Lung (tissue), 12 donors: ENCODE data around the gene ASB1. TPM values are rescaled to one million over a fixed set of nuclear protein-coding genes. Genes with fewer than 3 reads are reported as not detected.

Experiments used
- ATAC-seq: fragments of 200-7000 bp; cut with Tn5 transposase; one replicate; pipeline ENCODE4 v1.9.1; 2020; ENCODE audit warnings: moderate number of reproducible peaks; ENCODE audit not compliant: insufficient read depth, low FRiP score
- DNase-seq, 3 donors: peaks; one replicate each; pipeline ENCODE4 v3.0.0-alpha.2; 2013 to 2017
- H3K27ac ChIP-seq, 2 donors: one replicate each; pipeline ENCODE4 v1.5.1; 2013; ENCODE audit warnings: mild to moderate bottlenecking in 2 of 2, moderate library complexity in 2 of 2, control low read depth in 1 of 2, inconsistent platforms in 1 of 2, low read depth in 1 of 2, low read length in 1 of 2
- H3K27me3 ChIP-seq, 3 donors: one replicate each; pipeline ENCODE4 v1.5.1; 2013; ENCODE audit warnings: low read length in 2 of 3; ENCODE audit not compliant: control insufficient read depth in 3 of 3, insufficient read depth in 3 of 3
- H3K36me3 ChIP-seq, 4 donors: one replicate each; pipeline ENCODE4 v1.5.1; 2013; ENCODE audit warnings: low read length in 4 of 4, mild to moderate bottlenecking in 1 of 4, moderate library complexity in 1 of 4; ENCODE audit not compliant: control insufficient read depth in 4 of 4, insufficient read depth in 4 of 4
- H3K4me1 ChIP-seq, 5 donors: one replicate each; pipeline ENCODE4 v1.5.1; 2013; ENCODE audit warnings: low read length in 5 of 5, mild to moderate bottlenecking in 2 of 5, moderate library complexity in 1 of 5; ENCODE audit not compliant: control insufficient read depth in 5 of 5, insufficient read depth in 5 of 5
- H3K4me3 ChIP-seq: one replicate; pipeline ENCODE4 v1.5.1; 2013; ENCODE audit warnings: mild to moderate bottlenecking, control low read depth, moderate library complexity
- H3K9ac ChIP-seq, 2 donors: one replicate each; pipeline ENCODE4 v1.5.1; 2013; ENCODE audit warnings: low read length in 2 of 2, control low read depth in 1 of 2; ENCODE audit not compliant: insufficient read depth in 1 of 2
- H3K9me3 ChIP-seq, 4 donors: one replicate each; pipeline ENCODE4 v1.5.1; 2013; ENCODE audit warnings: low read length in 3 of 4, mild to moderate bottlenecking in 1 of 4, moderate library complexity in 1 of 4; ENCODE audit not compliant: control insufficient read depth in 4 of 4, insufficient read depth in 3 of 4
- WGBS, 2 donors: extraction: QIAGEN DNeasy Blood & Tissue Kit; methylation state at CpG; one replicate each; pipeline ENCODE4 v1.1.7; 2013; 5-methylcytosine and 5-hydroxymethylcytosine counted together
- polyA plus RNA-seq, 2 donors: library from polyadenylated mRNA; stranded (reverse); fragments of 200-250 nt; gene quantifications; one replicate each; pipeline ENCODE4 v1.2.1, GENCODE V29; 2013
- total RNA-seq, 2 donors: library from RNA; depleted of rRNA in 1 of 2; stranded (reverse); fragments of >200 nt in 1 of 2; gene quantifications; one replicate each; pipeline ENCODE4 v1.2.1, GENCODE V29; 2014 to 2021
- TF ChIP-seq, protein P1 (sequence below): IDR thresholded peaks from 2 replicates; pipeline ENCODE4 v1.5.1; 2012; ENCODE audit warnings: mild to moderate bottlenecking; ENCODE audit errors: control extremely low read depth, extremely low read depth
- donor health status: control.
- donor health status: control.
- donor health status: Bipolar disorder and iron deficiency.
- donor health status: healthy.
- donor health status: DM: yes; HTN: yes; CAD: no.

Gene ASB1
- total and polyA plus RNA-seq, 4 donors = 17.7 to 34.9 (median 20.6) TPM

DNA sequence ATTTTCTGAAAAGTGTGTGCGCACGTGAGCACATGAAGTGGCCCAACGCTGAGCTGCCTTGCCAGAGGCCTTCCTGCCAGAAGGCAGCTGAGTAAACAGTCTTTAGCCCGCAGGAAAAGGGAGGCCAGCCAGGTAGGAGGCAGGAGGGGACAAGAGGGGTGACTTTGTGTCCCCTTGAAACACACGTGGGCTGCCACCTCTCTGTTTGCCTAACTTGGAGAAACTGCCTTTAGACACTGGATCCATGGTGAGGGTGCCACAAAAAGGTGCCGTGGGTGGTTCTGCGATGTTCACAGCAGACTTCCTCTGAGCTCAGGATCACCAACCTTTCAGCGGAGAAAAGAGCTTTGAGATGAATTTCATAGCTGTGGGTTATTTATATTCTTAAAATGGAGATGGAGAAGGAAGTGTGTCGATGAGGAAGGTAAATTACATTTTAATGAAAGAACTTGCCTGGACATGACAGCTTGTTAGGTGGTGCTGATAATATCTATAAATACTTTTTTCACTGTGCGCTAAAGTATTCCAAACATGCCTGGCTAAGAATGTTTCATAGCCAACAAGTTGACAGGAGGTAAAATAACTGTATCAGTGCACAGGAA, 36.6 kb upstream of the ASB1 start:
- DNase-seq = peak; percentile 57 to 83 (median 74)
- Histone ChIP-seq H3K36me3 (no peaks in the 10 kb centered on the region), H3K9me3 (no peaks in the 10 kb centered on the region), H3K27me3 (no peaks in the 10 kb centered on the region), H3K9ac (no peak overlapping the region), H3K4me3 (no peak overlapping the region), H3K4me1 (peaks cover 0 to 3% (median 0%) of the 10 kb centered on the region in 5 donors), H3K27ac (peak overlapping the region; percentile 50 to 79)
- WGBS, 2 donors = 32 to 42% methylated on average over 10 of the region's 10 CpGs
- TF ChIP-seq, protein P1, sequence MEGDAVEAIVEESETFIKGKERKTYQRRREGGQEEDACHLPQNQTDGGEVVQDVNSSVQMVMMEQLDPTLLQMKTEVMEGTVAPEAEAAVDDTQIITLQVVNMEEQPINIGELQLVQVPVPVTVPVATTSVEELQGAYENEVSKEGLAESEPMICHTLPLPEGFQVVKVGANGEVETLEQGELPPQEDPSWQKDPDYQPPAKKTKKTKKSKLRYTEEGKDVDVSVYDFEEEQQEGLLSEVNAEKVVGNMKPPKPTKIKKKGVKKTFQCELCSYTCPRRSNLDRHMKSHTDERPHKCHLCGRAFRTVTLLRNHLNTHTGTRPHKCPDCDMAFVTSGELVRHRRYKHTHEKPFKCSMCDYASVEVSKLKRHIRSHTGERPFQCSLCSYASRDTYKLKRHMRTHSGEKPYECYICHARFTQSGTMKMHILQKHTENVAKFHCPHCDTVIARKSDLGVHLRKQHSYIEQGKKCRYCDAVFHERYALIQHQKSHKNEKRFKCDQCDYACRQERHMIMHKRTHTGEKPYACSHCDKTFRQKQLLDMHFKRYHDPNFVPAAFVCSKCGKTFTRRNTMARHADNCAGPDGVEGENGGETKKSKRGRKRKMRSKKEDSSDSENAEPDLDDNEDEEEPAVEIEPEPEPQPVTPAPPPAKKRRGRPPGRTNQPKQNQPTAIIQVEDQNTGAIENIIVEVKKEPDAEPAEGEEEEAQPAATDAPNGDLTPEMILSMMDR = no peak
- ATAC-seq = peak; percentile 72

DNA sequence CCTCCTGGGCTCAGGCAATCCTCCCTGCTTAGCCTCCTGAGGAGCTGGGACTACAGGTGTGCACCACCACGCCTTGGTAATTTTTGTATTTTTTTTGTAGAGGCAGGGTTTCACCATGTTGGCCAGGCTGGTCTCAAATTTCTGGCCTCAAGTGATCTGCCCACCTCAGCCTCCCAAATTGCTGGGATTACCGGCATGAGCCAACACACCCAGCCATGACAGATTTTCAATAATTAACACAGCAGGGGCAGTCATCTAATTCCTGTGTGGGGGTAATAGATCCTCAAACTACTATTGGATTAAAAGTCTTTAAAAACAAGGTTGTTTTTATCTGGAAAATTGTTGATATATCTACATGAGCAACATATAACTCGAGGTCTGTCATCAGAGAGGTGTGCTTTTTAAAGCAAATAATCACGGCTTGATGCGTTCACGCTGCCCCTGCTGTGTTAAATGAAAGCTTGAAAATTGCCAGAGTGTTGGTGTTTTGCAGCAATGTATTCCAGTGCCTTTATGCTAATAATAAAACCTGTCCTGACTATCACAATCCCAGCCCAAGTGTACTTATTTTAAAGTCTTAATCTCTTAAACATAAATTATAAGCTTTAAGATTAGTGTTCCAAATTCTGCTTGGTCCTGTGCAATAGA, 35.6 kb upstream of the ASB1 start:
- ATAC-seq = no peak
- H3K9me3 ChIP-seq = no peaks in the 10 kb centered on the region
- peak overlapping the region in 1 of 2 donors; percentile 79 for H3K27ac ChIP-seq
- no peak for DNase-seq
- WGBS, 2 donors = 92 to 96% methylated on average over 6 of the region's 6 CpGs
- H3K27me3 ChIP-seq = no peaks in the 10 kb centered on the region
- no peak overlapping the region for H3K9ac ChIP-seq
- TF ChIP-seq, protein P1 = no peak
- H3K4me3 ChIP-seq = no peak overlapping the region
- no peaks in the 10 kb centered on the region for H3K36me3 ChIP-seq
- H3K4me1 ChIP-seq = peaks cover 0 to 3% (median 0%) of the 10 kb centered on the region in 5 donors

DNA sequence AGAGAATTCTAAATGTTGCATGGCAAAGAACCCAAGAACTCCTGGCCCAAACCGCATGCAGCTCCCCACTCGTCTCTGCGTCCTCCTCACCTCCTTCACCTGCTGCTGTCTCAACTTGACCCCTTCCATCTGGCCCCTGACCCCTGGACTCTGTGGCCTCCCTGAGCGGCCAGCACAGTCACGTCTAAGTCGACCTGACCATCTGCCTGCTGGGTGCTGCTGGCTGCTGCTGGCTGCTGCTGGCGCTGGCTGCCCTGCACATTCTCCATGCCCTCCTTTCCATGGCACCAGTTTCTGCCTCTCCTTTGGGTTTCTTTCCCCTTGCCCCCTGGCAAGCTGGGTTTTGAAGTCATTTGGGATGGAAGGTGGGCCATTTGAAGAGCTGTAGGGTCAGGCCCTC, 30.1 kb upstream of the ASB1 start:
- no peak for ATAC-seq

More for the DNA sequence above, 30.1 kb upstream of the ASB1 start:
- Histone ChIP-seq H3K9ac (no peak overlapping the region), H3K27ac (no peak overlapping the region), H3K36me3 (peaks cover 0 to 7% (median 3%) of the 10 kb centered on the region in 4 donors), H3K9me3 (no peaks in the 10 kb centered on the region), H3K4me3 (no peak overlapping the region), H3K27me3 (no peaks in the 10 kb centered on the region), H3K4me1 (peaks cover 0 to 6% (median 0%) of the 10 kb centered on the region in 5 donors)
- DNase-seq = no peak
- WGBS, 2 donors = 93 to 94% methylated on average over 7 of the region's 7 CpGs
- TF ChIP-seq, protein P1 = no peak
